GM18858 (cell line): ENCODE measurements around the gene AGAP1.
"Not testable (repeated sequence)": the region's sequence is repeated elsewhere in the genome, so short reads cannot be mapped to it uniquely, and the experiment has no call there.

Experiments used
- ATAC-seq: cut with Tn5 transposase; IDR thresholded peaks from one replicate; pipeline ENCODE4 v1.9.1; 2021; ENCODE audit not compliant: unreplicated experiment

The AGAP1 gene

GRCh38 chr2:235930701-235931100 is 436.9 kb downstream of the AGAP1 start:
- no peak for ATAC-seq

GRCh38 chr2:235931676-235932075 is 437.8 kb downstream of the AGAP1 start:
- ATAC-seq: no peak

GRCh38 chr2:235934059-235934773 is 440.4 kb downstream of the AGAP1 start:
- no peak for ATAC-seq

GRCh38 chr2:235934774-235935484 is 441.1 kb downstream of the AGAP1 start:
- no peak for ATAC-seq

- no peak for ATAC-seq
These were observed 441.9 kb downstream of the AGAP1 start for GRCh38 chr2:235935773-235936172.

GRCh38 chr2:235936493-235936892 is 442.6 kb downstream of the AGAP1 start:
- no peak for ATAC-seq

- ATAC-seq: no peak
These were observed 443.2 kb downstream of the AGAP1 start for GRCh38 chr2:235937087-235937486.

GRCh38 chr2:235937526-235937925 is 443.7 kb downstream of the AGAP1 start:
- ATAC-seq: no peak

- no peak for ATAC-seq
These were observed 444.1 kb downstream of the AGAP1 start for GRCh38 chr2:235937936-235938335.

- ATAC-seq: no peak
These were observed 444.8 kb downstream of the AGAP1 start for GRCh38 chr2:235938611-235939010.

GRCh38 chr2:235939471-235939870 is 445.6 kb downstream of the AGAP1 start:
- ATAC-seq: no peak

- ATAC-seq: no peak
These were observed 446.5 kb downstream of the AGAP1 start for GRCh38 chr2:235940330-235940729.

GRCh38 chr2:235944591-235944990 is 450.7 kb downstream of the AGAP1 start:
- ATAC-seq: no peak

GRCh38 chr2:235945608-235946140 is 451.8 kb downstream of the AGAP1 start:
- ATAC-seq: no peak

- no peak for ATAC-seq
These were observed 452.7 kb downstream of the AGAP1 start for GRCh38 chr2:235946590-235946989.

- ATAC-seq: not testable (repeated sequence)
These were observed 453.2 kb downstream of the AGAP1 start for GRCh38 chr2:235947055-235947454.

GRCh38 chr2:235949567-235950472 is 456.0 kb downstream of the AGAP1 start:
- no peak for ATAC-seq

GRCh38 chr2:235950473-235950809 is 456.6 kb downstream of the AGAP1 start:
- ATAC-seq: no peak

- no peak for ATAC-seq
These were observed 457.6 kb downstream of the AGAP1 start for GRCh38 chr2:235951493-235951892.

- no peak for ATAC-seq
These were observed 458.1 kb downstream of the AGAP1 start for GRCh38 chr2:235951982-235952381.

GRCh38 chr2:235952714-235953113 is 458.9 kb downstream of the AGAP1 start:
- no peak for ATAC-seq
